Lower lobe of right lung (tissue), 2 donors: ENCODE data around the gene SETD4. TPM values are rescaled to one million over a fixed set of nuclear protein-coding genes. Genes with fewer than 3 reads are reported as not detected.

Experiments
- ATAC-seq, 2 donors: fragments of 200-7000 bp; cut with Tn5 transposase; one replicate each; pipeline ENCODE4 v1.9.1; 2020 to 2022; ENCODE audit warnings: mild to moderate bottlenecking in 2 of 2, moderate library complexity in 2 of 2
- DNase-seq: peaks from one replicate; pipeline ENCODE4 v3.0.0-alpha.2; 2020
- H3K27ac ChIP-seq: fragments of 200-600 bp; one replicate; pipeline ENCODE4 v1.8.0; 2022
- H3K27me3 ChIP-seq: fragments of 200-600 bp; one replicate; pipeline ENCODE4 v1.8.0; 2022; ENCODE audit warnings: low read depth
- H3K36me3 ChIP-seq: fragments of 200-600 bp; one replicate; pipeline ENCODE4 v1.8.0; 2022; ENCODE audit warnings: mild to moderate bottlenecking
- H3K4me1 ChIP-seq: fragments of 200-600 bp; one replicate; pipeline ENCODE4 v1.8.0; 2022
- H3K4me3 ChIP-seq: fragments of 200-600 bp; one replicate; pipeline ENCODE4 v1.8.0; 2022; ENCODE audit warnings: mild to moderate bottlenecking
- H3K9me3 ChIP-seq: fragments of 200-600 bp; one replicate; pipeline ENCODE4 v1.8.0; 2022
- CTCF ChIP-seq: fragments of 200-600 bp; IDR thresholded peaks from one replicate; pipeline ENCODE4 v1.8.0; 2022; ENCODE audit warnings: antibody characterized with exemption, mild to moderate bottlenecking
- intact Hi-C: fragments of 100-400 bp; cut with DNase I; formaldehyde crosslinking; loops from one replicate; pipeline ENCODE4 v1.11.0; 2022
- total RNA-seq: library from RNA; stranded (reverse); fragmentation: NEBNext Ultra II Directional; extraction: Animal tissue kit (Norgen Biotek cat#: 25700); gene quantifications from one replicate; pipeline ENCODE4 v1.2.1, GENCODE V29; 2021
- donor health status: DM: no; HTN: yes; CAD: no; lungs with severe emphysema.

Gene SETD4
- total RNA-seq, 1 donor from 2014 or later, result 19.4 TPM

- Histone ChIP-seq H3K36me3 (no peaks in the 10 kb centered on the region), H3K4me3 (no peak overlapping the region), H3K27ac (no peak overlapping the region), H3K27me3 (no peaks in the 10 kb centered on the region), H3K4me1 (no peaks in the 10 kb centered on the region), H3K9me3 (peaks cover 5% of the 10 kb centered on the region)
- no peak for TF ChIP-seq CTCF
- DNase-seq (no peak), ATAC-seq (no peak)
- intact Hi-C loops, result no loop called here
These were observed 36.3 kb upstream of the SETD4 start for GRCh38 chr21:36096398-36097290.

GRCh38 chr21:36093512-36093911, 33.2 kb upstream of the SETD4 start:
- Histone ChIP-seq H3K27me3 (no peaks in the 10 kb centered on the region), H3K27ac (no peak overlapping the region), H3K9me3 (peaks cover 5% of the 10 kb centered on the region), H3K4me1 (no peaks in the 10 kb centered on the region), H3K4me3 (no peak overlapping the region), H3K36me3 (no peaks in the 10 kb centered on the region)
- ATAC-seq (no peak), DNase-seq (no peak)
- intact Hi-C loops, result no loop called here
- no peak for TF ChIP-seq CTCF

GRCh38 chr21:36092681-36093080, 32.4 kb upstream of the SETD4 start:
- Histone ChIP-seq H3K4me3 (no peak overlapping the region), H3K36me3 (no peaks in the 10 kb centered on the region), H3K27me3 (no peaks in the 10 kb centered on the region), H3K27ac (no peak overlapping the region), H3K9me3 (peaks cover 5% of the 10 kb centered on the region), H3K4me1 (no peaks in the 10 kb centered on the region)
- ATAC-seq (no peak), DNase-seq (no peak)
- no peak for TF ChIP-seq CTCF
- intact Hi-C loops, result no loop called here

- peaks cover 5% of the 10 kb centered on the region for H3K9me3 ChIP-seq
- ATAC-seq, result no peak
- H3K36me3 ChIP-seq, result no peaks in the 10 kb centered on the region
- no peak overlapping the region for H3K27ac ChIP-seq
- H3K27me3 ChIP-seq, result no peaks in the 10 kb centered on the region
- H3K4me1 ChIP-seq, result no peaks in the 10 kb centered on the region
- TF ChIP-seq CTCF, result no peak
- no peak overlapping the region for H3K4me3 ChIP-seq
- intact Hi-C loops, result no loop called here
- DNase-seq, result no peak
These were observed 29.6 kb upstream of the SETD4 start for GRCh38 chr21:36089946-36090345.

- no peak overlapping the region for H3K27ac ChIP-seq
- H3K9me3 ChIP-seq, result no peaks in the 10 kb centered on the region
- no peaks in the 10 kb centered on the region for H3K27me3 ChIP-seq
- no peak overlapping the region for H3K4me3 ChIP-seq
- DNase-seq, result no peak
- TF ChIP-seq CTCF, result no peak
- intact Hi-C loops, result no loop called here
- no peaks in the 10 kb centered on the region for H3K36me3 ChIP-seq
- ATAC-seq, result no peak
- H3K4me1 ChIP-seq, result no peaks in the 10 kb centered on the region
These were observed 27.2 kb upstream of the SETD4 start for GRCh38 chr21:36087362-36088138.
